HG03342 (cell line): Measurements from ENCODE around the gene SLC34A1.
"Not testable (repeated sequence)": the region's sequence is repeated elsewhere in the genome, so short reads cannot be mapped to it uniquely, and the experiment has no call there.

Experiments
- ATAC-seq: cut with Tn5 transposase; IDR thresholded peaks from one replicate; pipeline ENCODE4 v1.9.1; 2021; ENCODE audit warnings: mild to moderate bottlenecking, moderate library complexity; ENCODE audit not compliant: unreplicated experiment

Gene SLC34A1

DNA sequence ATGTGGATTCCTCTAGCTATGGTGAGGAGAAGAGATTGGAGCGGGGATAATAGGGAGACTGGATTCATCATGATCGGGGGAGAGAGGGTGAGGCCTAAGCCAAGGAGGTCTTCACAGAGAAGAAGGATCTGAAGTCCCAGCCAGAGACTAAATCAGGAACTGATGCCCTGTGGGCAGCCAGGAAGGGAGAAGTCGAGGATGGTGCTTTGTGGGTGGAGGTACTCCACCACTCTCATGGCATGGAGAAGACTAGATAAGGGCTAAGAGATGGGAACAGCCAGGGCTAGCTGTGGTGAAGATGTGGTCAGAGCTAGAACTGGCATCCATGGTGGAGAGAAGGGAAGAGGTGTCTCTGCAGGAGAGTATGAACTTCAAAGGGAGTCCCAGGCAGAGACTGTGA, 29.5 kb upstream of the SLC34A1 start:
- no peak for ATAC-seq

DNA sequence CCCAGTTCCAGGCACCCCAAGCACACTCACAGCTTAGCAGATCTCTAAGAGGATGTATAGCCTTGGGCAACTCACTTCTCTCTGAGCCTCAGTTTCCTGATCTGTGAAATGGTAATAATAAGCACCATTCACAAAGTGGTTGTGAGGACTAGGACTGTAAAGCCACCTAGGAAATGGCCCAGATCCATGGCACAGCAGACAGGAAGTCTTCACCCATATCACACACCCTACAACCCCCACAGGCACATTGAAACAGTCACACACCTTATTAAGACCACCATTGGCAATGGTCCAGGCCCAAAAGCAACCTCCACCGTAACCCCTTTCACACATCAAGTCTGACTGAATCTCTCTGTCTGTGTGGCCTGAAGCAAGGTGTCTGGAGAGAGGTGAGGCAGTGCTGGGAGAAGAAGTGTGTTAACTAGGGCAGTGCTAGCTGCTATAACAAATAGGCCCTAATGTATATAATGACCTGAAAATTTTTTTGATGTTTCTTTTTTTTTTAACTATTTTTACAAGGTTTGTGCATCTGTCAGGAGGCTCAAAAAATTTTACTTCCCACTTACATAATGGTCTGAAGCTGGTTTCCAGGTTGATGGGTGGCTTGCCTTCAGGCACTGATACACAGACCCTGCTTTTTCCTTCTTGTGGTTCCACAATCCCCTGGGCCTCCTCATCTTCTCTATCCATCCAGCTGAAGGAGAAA, 28.9 kb upstream of the SLC34A1 start:
- ATAC-seq: no peak

DNA sequence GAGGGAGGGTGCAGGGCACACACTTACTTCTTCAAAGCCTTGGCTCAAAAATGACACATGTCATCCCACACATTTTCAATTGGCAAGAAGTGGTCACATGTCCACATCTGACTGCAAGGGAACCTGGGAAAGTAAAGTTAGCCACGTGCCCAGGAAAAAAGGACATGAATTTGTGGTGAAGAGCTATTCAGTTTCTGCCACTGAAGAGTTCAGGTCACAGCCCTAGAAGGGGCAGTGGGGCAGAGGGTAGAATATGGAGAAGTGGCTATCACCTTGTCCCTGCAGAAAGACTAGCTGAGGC, 28.4 kb upstream of the SLC34A1 start:
- ATAC-seq: no peak

DNA sequence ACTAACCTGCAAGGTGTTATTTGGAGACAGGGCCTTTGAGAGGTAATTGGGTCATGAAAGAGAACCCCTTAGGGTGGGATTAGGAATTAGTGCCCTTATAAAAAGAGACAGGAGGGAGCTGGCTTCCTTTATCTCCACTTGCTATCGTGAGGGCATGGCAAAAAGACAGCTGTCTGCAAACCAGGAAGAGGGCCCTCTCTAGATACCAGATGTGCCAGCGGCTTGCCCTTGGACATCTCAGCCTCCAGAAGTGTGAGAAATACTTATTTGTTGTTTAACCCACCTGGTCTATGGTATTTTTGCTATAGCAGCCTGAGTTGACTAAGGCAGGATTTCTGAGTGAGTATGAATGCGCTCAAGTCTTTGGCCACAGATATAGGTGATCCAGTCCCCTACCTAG, 27.5 kb upstream of the SLC34A1 start:
- ATAC-seq: no peak

DNA sequence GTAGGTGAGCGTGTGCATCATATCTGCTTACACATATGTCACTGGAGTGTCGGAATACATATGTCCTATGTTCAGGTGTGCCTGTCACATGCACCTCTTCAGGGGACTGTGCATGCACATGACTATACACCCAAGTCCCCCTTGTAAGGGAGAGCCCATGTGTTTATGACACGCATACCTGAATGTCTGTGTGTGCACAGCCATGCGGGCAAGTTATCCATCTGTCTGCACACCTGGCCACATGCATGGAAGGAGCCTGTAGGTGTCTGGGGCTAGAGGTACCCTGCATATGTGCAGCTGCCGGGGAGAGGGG, 27.1 kb upstream of the SLC34A1 start:
- no peak for ATAC-seq

DNA sequence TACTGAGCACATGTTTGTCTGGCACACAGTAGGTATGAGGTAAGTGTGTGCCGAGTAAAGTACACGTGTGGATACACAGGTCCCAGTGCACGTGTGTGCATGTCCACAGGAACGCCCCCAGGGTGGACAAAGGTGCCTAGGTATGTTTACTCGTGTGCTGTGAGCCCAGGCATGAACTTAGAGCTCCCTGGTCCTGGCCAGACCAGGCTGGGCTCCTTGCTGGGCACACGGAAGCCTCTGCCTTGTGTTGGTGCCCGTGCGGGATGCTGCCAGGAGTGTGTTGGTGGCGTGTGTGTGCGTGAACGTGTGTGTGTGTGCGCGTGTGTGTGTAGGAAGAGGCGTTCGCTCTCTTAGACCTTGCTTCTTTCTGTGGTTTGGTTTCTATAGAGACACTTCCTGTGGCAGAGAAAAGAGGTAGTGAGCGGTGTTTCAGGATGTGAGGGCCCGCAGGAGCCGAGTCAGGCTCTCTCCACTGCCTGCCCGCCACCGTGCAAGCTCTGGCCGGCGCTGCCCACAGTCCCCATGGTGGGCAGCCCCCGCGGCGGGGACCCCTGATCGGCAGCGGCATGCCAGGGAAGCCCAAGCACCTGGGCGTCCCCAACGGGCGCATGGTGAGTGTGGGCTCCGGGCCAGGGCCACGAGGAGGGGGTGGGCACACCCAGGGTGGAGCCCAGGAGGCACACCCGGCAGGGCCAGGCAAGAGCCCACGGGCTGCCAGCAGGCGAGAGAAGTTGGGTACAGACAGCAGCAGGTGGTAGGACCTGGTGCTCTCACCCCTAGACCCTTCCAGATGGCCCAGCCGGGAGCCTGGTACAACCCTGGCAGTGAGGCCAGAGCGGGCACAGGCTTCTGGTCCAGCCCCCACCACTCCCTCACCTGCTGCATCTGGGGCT, 26.5 kb upstream of the SLC34A1 start, which contains the start of gene RGS14:
TSS of gene RGS14 (plus strand) at position 466 of the 893 bp plus-strand sequence. CDS start at position 567, 101 bp downstream.
- peak; percentile 93 for ATAC-seq

DNA sequence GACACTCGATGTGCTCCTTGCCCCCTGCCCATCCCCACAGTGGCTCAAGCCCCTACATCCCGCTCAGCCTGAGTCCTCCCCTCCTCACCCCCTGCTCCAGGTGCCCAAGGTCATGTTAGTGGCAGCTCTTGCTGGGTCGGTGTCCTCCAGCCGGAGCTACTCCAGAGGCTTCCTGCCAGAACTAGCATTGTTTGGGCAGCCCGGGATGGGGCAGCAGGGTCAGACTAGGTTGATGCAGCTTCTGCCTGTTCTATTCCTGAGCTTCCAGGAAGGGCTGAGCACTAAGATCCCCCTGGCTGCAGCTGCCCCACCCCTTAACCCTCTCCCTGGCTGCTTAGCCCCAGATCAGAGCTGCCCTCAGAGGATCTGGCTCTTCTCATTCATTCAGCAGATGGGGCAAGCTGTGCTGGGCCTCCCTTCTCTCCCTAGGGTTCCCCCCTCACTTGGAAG, 25.8 kb upstream of the SLC34A1 start:
- ATAC-seq: no peak

DNA sequence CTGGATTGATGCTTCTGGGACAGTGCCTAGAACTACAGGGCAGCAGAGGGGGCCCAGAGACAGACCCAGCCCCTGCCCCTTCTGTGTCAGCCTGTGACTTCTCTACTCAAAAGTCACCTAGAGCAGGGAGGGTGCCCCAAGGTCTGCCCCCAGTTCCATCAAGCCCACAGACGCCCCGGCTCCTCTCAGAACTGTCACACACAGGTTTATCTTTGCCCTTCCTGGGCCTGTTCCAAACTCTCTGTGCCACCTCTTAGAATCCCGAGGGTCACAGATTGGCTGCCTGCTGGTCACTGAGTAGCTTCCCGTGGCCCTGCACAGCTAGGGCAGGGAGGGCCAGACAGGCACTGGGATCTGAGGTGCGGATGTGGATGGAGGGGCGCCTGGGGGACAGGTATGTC, 24.8 kb upstream of the SLC34A1 start:
- ATAC-seq: no peak

DNA sequence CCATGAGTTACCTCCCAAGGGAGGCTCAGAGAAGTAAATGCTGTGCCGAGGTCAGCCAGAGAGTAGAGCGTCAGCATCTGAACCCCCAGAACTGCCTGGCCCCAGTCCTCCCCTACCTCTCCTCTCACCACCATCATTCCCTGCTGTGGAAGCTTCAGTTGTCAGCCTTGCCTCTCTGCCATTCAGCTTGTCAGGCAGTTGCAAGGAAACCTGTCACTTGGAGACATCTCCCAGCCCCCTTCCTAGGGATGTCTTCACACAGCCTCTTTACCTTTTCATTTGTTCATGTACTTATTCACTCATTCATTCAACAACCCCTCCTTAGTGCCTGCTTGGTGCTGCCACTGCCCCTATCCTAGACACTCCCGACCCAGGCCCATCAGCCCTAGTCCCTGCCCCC, 24.4 kb upstream of the SLC34A1 start:
- no peak for ATAC-seq

DNA sequence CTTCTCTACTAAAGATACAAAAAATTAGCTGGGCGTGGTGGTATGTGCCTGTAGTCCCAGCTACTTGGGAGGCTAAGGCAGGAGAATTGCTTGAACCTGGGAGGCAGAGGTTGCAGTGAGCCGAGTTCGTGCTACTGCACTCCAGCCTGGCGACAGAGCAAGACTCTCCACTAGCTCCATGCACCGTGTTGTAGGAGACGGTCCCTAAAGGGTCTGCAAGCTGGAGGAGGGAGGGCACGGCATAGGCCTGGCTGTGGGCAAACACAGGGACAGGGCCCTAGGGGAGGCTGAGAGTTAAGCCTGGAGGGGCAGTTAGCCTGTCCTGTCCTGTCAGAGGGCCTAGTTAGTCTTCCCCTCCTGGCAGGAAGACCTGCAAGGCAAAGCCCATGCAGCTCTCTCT, 23.5 kb upstream of the SLC34A1 start:
- ATAC-seq: not testable (repeated sequence)

DNA sequence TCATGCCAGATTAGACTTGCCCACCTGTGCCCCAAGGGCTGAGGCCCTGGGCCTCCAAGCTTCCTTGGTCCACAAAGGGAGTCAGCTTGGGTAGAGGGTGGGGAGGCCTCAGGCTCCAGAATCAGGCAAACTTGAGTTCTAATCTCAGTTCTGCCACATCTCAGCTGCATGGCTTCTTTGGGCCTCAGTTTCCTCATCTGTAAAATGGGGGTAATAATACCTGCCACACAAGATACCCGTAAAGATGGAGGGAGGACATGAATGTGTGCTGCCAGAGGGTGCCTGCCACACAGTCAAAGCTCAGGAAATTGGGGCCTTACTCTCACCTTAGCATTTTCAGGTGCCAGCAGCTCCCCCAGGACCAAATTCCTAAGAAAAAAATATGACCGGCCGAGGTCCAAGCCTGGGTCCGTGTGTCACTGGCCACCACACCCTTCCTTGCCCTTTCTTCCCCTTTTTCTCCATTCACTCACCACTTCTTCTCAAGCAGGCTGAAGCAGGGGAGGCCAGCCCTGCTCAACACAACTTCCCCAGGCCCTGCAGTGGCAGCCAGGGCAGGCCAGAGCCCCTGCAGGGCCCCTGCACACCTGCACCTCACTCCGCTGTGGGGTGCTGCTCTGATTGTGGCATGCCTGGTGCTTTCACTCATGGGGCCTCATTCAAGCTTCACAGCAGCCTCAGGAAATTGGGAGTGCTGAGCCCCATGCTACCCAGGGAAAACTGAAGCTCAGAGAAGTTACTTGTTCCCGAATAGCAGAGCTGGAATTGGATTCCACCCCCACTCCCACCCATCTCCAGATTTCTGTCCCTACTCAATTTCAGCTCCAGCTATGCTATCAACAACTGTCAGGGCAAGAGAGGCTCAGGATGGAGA, 22.6 kb upstream of the SLC34A1 start:
- no peak for ATAC-seq

DNA sequence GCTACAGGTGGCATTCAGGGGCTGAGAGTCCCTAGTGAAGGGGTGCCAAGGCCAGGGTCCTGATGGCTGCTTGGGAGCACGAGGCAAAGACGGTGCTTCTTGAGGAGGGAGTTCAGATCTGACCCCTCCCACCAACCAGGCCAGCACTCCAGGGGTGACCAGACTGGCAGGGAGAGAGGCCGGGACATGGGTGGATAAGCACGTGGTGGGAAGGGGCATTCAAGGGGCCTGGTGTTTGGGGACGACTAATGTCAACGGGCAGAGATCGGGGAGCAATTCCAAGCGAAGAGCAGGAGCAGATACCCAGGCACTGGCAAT, 22.0 kb upstream of the SLC34A1 start:
- ATAC-seq: no peak

DNA sequence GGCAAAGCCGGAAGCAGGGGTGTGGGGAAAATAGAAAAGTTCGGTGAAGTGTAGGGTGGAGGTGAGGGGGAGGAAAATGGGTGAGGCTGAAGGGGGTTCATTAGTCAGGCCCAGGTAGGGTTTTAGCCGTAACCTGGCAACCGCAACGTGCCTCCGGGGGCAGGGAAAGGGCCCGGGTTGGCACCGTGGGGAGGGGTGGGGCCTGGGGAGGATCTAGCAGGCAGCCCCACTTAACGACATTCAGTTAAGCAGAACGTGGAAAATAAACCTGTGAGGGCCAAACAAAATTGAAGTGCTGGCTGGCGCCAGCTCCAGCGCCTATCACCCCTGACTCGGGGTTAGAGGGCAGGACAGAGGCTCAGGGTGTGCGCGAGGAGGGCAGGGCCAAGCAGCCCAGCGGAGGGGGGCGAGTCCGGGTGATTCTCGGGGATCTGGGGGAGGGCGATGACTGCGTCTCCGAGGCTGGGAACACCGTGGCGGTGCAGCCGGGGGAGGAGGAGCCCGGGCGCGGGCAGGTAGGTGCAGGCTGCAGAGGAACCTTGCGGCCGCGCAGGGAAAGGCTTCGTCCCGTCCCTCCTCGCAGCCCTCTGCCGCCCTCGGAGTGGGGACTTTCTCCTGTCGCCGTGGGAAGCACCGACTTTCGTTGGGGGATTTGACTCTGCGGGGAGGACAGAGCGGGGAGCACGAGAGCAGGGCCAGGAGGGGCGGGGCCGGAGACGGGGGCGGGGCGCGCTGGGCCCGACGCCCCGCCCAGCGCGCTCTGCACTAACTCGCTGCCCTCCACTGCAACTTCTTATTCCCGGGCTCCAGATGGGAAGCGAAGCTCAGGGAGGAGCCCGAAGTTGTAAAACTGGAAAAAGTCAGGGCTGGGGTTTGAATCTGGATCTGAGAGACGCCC, 21.4 kb upstream of the SLC34A1 start:
- peak; percentile 45 for ATAC-seq

DNA sequence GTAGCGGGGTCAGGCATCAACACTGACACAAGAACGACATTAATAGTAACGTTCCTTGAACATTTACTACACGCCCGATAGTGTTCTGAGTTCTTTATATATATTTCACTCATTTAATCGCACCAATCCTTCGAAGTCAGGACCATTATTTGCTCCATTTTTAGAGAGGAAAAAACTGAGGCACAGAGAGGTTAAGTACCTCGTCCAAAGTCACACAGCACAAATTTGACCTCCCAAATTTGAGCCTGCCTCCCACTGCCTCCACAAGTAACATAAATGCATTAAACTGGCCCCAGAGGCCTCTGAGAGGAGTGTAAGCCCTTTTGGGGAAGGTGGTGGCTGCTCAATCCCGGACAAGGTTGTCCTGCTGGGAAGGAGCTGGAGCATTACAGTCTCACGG, 20.7 kb upstream of the SLC34A1 start:
- no peak for ATAC-seq

DNA sequence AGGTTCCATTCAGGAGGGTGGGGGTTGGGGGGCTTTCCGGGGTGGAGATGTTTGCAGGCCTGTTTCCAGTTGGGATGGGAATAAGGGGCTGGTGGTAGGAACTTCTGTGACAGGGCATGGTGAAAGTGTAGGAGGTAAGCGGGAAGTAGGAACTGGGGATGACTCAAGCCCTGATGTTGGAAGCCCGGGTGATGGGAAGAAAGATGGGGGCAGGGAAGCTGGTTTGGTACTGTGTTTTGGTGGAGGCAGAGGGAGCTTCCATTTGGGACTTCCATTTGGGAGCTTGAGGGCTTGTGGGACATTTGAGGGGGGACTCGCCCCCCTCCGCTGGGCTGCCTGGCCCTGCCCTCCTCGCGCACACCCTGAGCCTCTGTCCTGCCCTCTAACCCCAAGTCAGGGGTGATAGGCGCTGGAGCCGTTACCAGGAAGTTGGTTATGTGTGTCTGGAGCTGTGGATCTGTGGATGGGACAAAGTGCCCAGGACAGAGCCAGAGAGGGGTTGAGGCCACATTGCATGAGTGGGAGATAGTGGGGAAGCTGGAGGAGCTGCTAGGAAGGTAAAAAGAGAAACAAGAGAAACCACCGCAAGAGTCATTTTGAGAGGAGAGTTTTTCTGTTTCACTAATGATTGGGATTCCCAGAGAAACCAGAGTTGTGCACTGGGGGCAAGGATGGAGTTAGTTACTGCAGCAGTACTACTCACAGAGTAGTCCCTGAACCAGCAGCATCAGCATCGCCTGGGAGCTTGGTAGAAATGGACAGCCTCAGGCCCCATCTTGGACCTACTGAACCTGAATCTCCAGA, 19.9 kb upstream of the SLC34A1 start:
- no peak for ATAC-seq

DNA sequence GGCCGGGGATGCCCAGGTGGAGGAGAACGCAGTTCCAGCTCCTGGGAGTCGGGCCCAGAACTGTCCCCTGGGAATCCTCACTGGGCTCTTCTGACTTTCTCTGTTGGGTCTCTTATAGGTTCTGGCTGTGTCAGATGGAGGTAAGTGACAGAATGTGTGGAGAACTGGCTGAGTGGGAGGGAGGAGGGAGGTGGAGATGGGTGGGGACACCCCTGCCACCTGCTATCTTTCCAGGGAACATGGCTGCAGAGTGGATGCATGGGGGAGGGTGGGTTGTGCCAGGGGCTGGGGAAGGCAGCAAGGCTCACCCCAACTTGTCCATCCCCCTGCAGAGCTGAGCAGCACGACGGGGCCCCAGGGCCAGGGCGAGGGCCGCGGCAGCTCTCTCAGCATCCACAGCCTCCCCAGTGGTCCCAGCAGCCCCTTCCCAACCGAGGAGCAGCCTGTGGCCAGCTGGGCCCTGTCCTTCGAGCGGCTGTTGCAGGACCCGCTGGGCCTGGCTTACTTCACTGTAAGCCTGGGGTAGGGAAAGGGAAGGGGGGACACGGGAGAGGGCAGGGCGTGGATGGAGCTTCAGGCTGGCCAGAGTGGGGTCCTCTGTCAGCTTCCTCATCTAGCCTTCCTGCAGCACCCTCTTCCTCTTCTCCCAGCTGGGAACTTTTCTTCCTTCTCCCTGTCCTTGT, 18.2 kb upstream of the SLC34A1 start:
- no peak for ATAC-seq

DNA sequence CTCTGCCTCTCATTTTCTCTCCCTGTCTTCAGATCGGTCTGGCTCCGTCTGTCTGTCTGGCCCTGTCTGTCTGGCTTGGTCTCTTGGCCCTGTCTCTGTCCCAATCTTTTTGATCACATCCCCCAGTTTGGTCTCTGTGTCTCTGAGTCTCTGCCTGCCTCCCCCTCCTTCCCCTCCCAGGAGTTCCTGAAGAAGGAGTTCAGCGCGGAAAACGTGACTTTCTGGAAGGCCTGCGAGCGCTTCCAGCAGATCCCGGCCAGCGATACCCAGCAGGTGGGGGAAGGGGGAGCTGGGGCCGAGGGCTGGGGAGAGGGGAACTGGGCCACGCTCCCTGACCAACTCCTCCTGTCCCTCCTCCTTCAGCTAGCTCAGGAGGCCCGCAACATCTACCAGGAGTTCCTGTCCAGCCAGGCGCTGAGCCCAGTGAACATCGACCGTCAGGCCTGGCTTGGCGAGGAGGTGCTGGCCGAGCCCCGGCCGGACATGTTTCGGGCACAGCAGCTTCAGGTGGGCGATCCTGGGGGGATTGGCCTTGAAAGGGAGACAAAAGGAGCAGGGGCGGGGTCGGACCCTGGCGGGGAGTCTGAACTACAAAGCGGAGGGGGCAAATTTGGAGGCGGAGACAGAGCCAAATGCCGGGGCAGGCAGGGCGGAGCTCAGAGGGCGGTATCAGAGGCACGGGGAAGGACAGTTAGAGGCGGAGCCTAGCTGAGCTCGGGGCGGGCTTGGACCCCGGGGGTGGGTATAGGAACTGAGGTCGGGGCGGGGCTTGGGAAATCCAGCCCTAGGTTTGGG, 17.5 kb upstream of the SLC34A1 start:
- no peak for ATAC-seq

DNA sequence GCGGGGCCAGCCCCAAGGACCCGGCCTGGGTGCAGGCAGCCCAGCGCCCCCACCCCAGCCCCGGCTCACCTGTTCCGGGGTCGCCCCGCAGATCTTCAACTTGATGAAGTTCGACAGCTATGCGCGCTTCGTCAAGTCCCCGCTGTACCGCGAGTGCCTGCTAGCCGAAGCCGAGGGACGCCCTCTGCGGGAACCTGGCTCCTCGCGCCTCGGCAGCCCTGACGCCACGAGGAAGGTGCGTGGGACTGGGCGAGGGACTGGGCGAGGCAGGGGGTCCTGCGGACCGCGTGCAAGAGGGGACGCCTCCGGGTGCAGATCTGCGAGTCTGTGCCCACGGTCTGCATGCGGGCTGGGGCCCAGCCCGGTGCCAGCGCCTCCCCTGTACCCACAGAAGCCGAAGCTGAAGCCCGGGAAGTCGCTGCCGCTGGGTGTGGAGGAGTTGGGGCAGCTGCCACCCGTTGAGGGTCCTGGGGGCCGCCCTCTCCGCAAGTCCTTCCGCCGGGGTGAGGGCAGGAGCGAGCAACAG, 16.8 kb upstream of the SLC34A1 start:
- ATAC-seq: no peak
